Upper lobe of right lung (tissue), 1 donor: Measurements from ENCODE around the gene ROR1. TPM values are rescaled to one million over a fixed set of nuclear protein-coding genes. Genes with fewer than 3 reads are reported as not detected.
A peak's percentile ranks its signal among the peaks of the same experiment; 100 is the strongest.

ENCODE experiments used
- ATAC-seq: fragments of 200-7000 bp; cut with Tn5 transposase; one replicate; pipeline ENCODE4 v1.9.1; 2020; ENCODE audit warnings: mild to moderate bottlenecking, moderate library complexity
- DNase-seq: peaks from one replicate; pipeline ENCODE4 v3.0.0-alpha.2; 2020
- H3K27ac ChIP-seq: fragments of 200-600 bp; one replicate; pipeline ENCODE4 v1.8.0; 2022
- H3K27me3 ChIP-seq: fragments of 200-600 bp; one replicate; pipeline ENCODE4 v1.8.0; 2022; ENCODE audit warnings: mild to moderate bottlenecking
- H3K36me3 ChIP-seq: fragments of 200-600 bp; one replicate; pipeline ENCODE4 v1.8.0; 2022
- H3K4me1 ChIP-seq: fragments of 200-600 bp; one replicate; pipeline ENCODE4 v1.8.0; 2022
- H3K4me3 ChIP-seq: fragments of 200-600 bp; one replicate; pipeline ENCODE4 v1.8.0; 2022; ENCODE audit warnings: mild to moderate bottlenecking
- H3K9me3 ChIP-seq: fragments of 200-600 bp; one replicate; pipeline ENCODE4 v1.8.0; 2022
- CTCF ChIP-seq: fragments of 200-600 bp; IDR thresholded peaks from one replicate; pipeline ENCODE4 v1.8.0; 2022; ENCODE audit warnings: antibody characterized with exemption
- intact Hi-C: fragments of 100-400 bp; cut with DNase I; formaldehyde crosslinking; loops from one replicate; pipeline ENCODE4 v1.11.0; 2022
- total RNA-seq: library from RNA; stranded (reverse); fragmentation: NEBNext Ultra II Directional; extraction: Animal tissue kit (Norgen Biotek cat#: 25700); gene quantifications from one replicate; pipeline ENCODE4 v1.2.1, GENCODE V29; 2021
- donor health status: DM: no; HTN: yes; CAD: no; lungs with severe emphysema.

ROR1 gene
- total RNA-seq, 1 donor from 2014 or later = 21.4 TPM

- no peaks in the 10 kb centered on the region for H3K36me3 ChIP-seq
- H3K27ac ChIP-seq = no peak overlapping the region
- no peaks in the 10 kb centered on the region for H3K4me1 ChIP-seq
- no peak overlapping the region for H3K4me3 ChIP-seq
- intact Hi-C loops = no loop called here
- TF ChIP-seq CTCF = no peak
- H3K27me3 ChIP-seq = no peaks in the 10 kb centered on the region
- DNase-seq (no peak), ATAC-seq (peak; percentile 71)
- no peaks in the 10 kb centered on the region for H3K9me3 ChIP-seq
Observed at GRCh38 chr1:63731117-63732043, 42.4 kb upstream of the ROR1 start.

- intact Hi-C loops = no loop called here
- Histone ChIP-seq H3K9me3 (no peaks in the 10 kb centered on the region), H3K27me3 (no peaks in the 10 kb centered on the region), H3K27ac (no peak overlapping the region), H3K4me3 (no peak overlapping the region), H3K4me1 (no peaks in the 10 kb centered on the region), H3K36me3 (no peaks in the 10 kb centered on the region)
- ATAC-seq (no peak), DNase-seq (no peak)
- no peak for TF ChIP-seq CTCF
Observed at GRCh38 chr1:63732666-63733065, 41.2 kb upstream of the ROR1 start.

DNA sequence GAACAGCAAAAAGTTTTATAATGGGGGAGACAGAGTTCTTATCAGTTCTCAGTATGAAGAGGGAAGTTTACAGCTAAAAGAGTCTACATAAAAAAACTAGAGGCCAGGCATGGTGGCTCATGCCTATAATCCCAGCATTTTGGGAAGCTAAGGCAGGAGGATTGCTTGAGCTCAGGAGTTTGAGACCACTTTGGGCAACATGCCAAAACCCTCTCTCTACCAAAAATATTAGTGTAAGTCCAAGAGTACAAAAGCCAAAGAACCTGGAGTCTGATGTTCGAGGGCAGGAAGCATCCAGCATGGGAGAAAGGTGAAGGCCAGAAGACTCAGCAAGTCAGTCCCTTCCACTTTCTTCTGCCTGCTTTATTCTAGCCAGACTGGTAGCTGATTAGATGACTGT, 35.0 kb upstream of the ROR1 start:
- Histone ChIP-seq H3K4me1 (no peaks in the 10 kb centered on the region), H3K4me3 (no peak overlapping the region), H3K9me3 (no peaks in the 10 kb centered on the region), H3K27ac (no peak overlapping the region), H3K27me3 (no peaks in the 10 kb centered on the region), H3K36me3 (no peaks in the 10 kb centered on the region)
- DNase-seq (no peak), ATAC-seq (no peak)
- intact Hi-C loops = no loop called here
- TF ChIP-seq CTCF = no peak

DNA sequence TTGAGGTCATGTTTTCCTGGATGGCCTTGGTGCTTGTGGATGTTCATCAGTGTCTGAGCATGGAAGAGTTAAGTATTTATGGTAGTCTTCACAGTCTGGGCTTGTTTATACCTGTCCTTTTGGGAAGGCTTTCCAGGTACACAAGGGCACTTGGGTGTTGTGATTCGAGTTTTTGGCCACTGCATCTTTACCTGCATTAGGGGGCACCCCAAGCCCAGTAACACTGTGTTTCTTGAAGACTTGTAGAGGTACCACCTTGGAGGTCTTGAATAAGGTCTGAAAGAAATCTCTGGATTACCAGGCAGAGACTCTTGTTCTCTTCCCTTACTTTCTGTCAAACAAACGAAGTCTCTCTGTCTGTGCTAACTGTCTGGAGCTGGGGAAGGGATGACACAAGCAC, 34.4 kb upstream of the ROR1 start:
- Histone ChIP-seq H3K36me3 (no peaks in the 10 kb centered on the region), H3K27me3 (no peaks in the 10 kb centered on the region), H3K9me3 (no peaks in the 10 kb centered on the region), H3K4me1 (no peaks in the 10 kb centered on the region), H3K4me3 (no peak overlapping the region), H3K27ac (no peak overlapping the region)
- no peak for TF ChIP-seq CTCF
- ATAC-seq (no peak), DNase-seq (no peak)
- intact Hi-C loops = no loop called here

DNA sequence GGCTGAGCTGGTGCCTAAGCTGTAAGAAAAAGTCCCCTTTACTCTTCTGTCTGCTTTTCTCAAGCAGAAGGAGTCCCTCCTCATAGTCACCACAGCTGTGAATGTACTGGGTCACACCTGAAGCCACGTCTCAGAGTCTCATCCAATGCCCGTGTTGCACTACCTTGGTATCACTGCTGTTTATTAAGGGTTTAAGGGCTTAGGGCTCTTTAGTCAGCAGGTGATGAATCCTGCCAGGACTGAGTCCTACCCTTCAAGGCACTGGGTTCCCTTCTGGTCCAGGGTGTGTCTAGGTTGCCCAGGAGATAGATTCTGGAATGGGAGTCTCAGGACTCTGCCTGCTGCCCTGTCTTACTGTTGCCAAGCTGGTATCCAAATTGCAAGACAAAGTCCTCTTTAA, 33.4 kb upstream of the ROR1 start:
- H3K27me3 ChIP-seq = no peaks in the 10 kb centered on the region
- H3K9me3 ChIP-seq = no peaks in the 10 kb centered on the region
- no peaks in the 10 kb centered on the region for H3K4me1 ChIP-seq
- no peak overlapping the region for H3K4me3 ChIP-seq
- DNase-seq (no peak), ATAC-seq (no peak)
- intact Hi-C loops = no loop called here
- no peaks in the 10 kb centered on the region for H3K36me3 ChIP-seq
- no peak for TF ChIP-seq CTCF
- no peak overlapping the region for H3K27ac ChIP-seq
